BLaER1 treated with 17β-estradiol and CSF1 and Interleukin-3, amounts not matched to agents 10 nM and 100 nM (cell line): ENCODE data around the gene CLASP2.

Experiments used
- H3K27ac ChIP-seq, 11 experiments: shearing (Covaris generic); formaldehyde crosslinking; 2 replicates each; pipeline ENCODE4 v1.8.1; 2022
- H3K27me3 ChIP-seq, 11 experiments: shearing (Covaris generic); formaldehyde crosslinking; 2 replicates each; pipeline ENCODE4 v1.8.1; 2022
- H3K36me3 ChIP-seq, 11 experiments: shearing (Covaris generic); formaldehyde crosslinking; 2 replicates each; pipeline ENCODE4 v1.8.1; 2022
- H3K4me1 ChIP-seq, 10 experiments: shearing (Covaris generic); formaldehyde crosslinking; 2 replicates each; pipeline ENCODE4 v1.8.1; 2022
- H3K4me2 ChIP-seq, 11 experiments: shearing (Covaris generic); formaldehyde crosslinking; 2 replicates each; pipeline ENCODE4 v1.8.1; 2022
- H3K4me3 ChIP-seq, 10 experiments: shearing (Covaris generic); formaldehyde crosslinking; 2 replicates each; pipeline ENCODE4 v1.8.1; 2022
- H3K9ac ChIP-seq, 11 experiments: shearing (Covaris generic); formaldehyde crosslinking; 2 replicates each; pipeline ENCODE4 v1.8.1; 2022
- H3K9me3 ChIP-seq, 11 experiments: shearing (Covaris generic); formaldehyde crosslinking; replicated peaks in 1 of 11; 2 replicates each; pipeline ENCODE4 v1.8.1; 2022
- H4K20me1 ChIP-seq, 11 experiments: shearing (Covaris generic); formaldehyde crosslinking; 2 replicates each; pipeline ENCODE4 v1.8.1; 2022
- Cebpa-rat ChIP-seq, 11 experiments: shearing (Covaris generic); IDR thresholded peaks; 2 replicates each; pipeline ENCODE4 v1.8.1; 2022

Gene CLASP2

DNA sequence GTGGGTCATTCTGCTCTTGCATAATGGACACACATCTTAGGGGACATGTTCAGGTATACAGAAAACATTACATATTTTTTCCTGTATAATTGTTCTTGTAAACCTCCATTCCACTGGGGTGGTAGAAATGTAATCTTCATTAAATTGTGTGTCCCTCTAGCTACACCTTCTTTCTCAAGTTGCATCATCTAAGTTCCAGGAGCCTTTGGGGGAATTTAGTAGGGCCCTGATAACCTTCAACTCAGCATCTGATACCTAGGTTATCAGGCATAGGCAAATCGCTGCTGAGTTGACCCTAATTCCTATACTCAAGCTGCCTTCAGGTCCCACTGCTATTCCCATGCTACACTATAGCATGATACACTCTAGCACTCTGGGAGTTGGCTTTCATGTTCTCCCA is 19.1 kb upstream of the CLASP2 start:
- H3K9me3 ChIP-seq: peaks cover 7 to 11% (median 9%) of the 10 kb centered on the region in 11 experiments
- no peak overlapping the region for H3K4me3 ChIP-seq
- no peaks in the 10 kb centered on the region for H4K20me1 ChIP-seq
- no peak for TF ChIP-seq Cebpa-rat (IDR thresholded peaks at IDR 0.05)
- H3K36me3 ChIP-seq: no peaks in the 10 kb centered on the region
- H3K27ac ChIP-seq: no peak overlapping the region
- H3K4me1 ChIP-seq: no peaks in the 10 kb centered on the region
- H3K9ac ChIP-seq: no peak overlapping the region
- no peaks in the 10 kb centered on the region for H3K27me3 ChIP-seq
- no peak overlapping the region for H3K4me2 ChIP-seq

DNA sequence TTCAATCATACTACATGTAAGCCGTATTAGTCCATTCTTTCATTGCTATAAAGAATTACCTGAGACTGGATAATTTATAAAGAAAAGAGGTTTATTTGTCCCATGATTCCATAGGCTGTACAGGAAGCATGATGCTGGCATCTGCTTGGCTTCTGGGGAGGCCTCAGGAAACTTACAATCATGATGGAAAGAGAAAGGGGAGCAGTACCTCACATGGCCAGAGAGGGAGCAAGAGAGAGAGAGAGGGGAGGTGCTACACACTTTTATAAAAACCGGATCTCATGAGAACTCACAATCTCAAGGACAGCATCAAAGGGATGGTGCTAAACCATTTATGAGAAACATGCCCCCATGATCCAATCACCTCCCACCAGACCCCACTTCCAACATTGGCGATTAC is 14.3 kb upstream of the CLASP2 start:
- no peaks in the 10 kb centered on the region for H3K4me1 ChIP-seq
- H3K27ac ChIP-seq: no peak overlapping the region
- H3K4me2 ChIP-seq: no peak overlapping the region
- H3K4me3 ChIP-seq: no peak overlapping the region
- H3K27me3 ChIP-seq: no peaks in the 10 kb centered on the region
- no peaks in the 10 kb centered on the region for H3K36me3 ChIP-seq
- no peaks in the 10 kb centered on the region for H4K20me1 ChIP-seq
- no peak for TF ChIP-seq Cebpa-rat (IDR thresholded peaks at IDR 0.05)
- peaks cover 11 to 19% (median 14%) of the 10 kb centered on the region in 11 experiments for H3K9me3 ChIP-seq
- no peak overlapping the region for H3K9ac ChIP-seq

DNA sequence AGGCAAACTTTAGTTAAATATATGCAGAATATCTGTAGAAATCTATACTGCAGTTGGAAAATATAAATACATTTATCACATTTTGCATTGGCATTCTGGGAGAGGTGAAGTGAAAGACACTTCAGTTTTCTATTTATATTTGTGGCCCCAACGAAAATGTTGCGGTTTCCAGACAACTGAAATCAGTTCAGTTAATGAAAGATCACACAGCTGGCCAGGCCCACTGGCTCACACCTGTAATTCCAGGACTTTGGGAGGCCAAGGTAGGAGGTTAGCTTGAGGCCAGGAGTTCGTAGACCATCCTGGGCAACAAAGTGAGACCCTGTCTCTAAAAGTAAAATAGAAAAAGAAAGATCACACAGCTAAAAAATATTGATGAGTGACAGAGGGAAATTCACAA is 11.9 kb upstream of the CLASP2 start:
- Histone ChIP-seq H3K27ac (no peak overlapping the region), H3K4me2 (no peak overlapping the region)
- TF ChIP-seq Cebpa-rat (IDR thresholded peaks at IDR 0.05): no peak

DNA sequence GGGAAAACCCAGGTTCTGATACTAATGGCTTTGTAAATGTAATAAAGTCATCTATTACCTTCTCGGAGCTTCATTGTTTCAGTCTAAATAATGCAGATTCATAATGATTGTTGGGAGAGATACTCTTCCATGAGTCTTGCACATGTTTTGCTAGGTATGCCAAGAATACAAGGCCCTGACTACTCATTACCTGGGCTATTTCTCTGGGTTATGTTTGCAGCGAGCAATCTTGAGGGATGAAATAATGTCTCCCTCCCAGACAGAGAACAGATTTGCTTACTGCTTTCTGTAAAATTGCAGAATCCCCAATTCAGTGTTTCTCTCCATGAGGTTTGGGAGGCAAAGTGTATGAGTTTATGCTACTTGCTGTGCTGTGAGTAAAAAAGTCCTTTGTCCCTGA is 6.2 kb upstream of the CLASP2 start:
- Histone ChIP-seq H3K4me3 (no peak overlapping the region), H3K27me3 (no peaks in the 10 kb centered on the region), H4K20me1 (no peaks in the 10 kb centered on the region), H3K4me2 (no peak overlapping the region), H3K9me3 (no peaks in the 10 kb centered on the region), H3K4me1 (peaks cover 0 to under 1% (median 0%) of the 10 kb centered on the region in 10 experiments; a peak in 3 of 20 replicates), H3K27ac (no peak overlapping the region), H3K36me3 (no peaks in the 10 kb centered on the region), H3K9ac (no peak overlapping the region)
- TF ChIP-seq Cebpa-rat (IDR thresholded peaks at IDR 0.05): no peak

More for the DNA sequence above, 11.9 kb upstream of the CLASP2 start:
- Histone ChIP-seq H3K27me3 (no peaks in the 10 kb centered on the region), H3K9ac (no peak overlapping the region), H4K20me1 (no peaks in the 10 kb centered on the region), H3K36me3 (no peaks in the 10 kb centered on the region), H3K4me1 (no peaks in the 10 kb centered on the region), H3K9me3 (peaks cover 11 to 19% (median 14%) of the 10 kb centered on the region in 11 experiments), H3K4me3 (no peak overlapping the region)

DNA sequence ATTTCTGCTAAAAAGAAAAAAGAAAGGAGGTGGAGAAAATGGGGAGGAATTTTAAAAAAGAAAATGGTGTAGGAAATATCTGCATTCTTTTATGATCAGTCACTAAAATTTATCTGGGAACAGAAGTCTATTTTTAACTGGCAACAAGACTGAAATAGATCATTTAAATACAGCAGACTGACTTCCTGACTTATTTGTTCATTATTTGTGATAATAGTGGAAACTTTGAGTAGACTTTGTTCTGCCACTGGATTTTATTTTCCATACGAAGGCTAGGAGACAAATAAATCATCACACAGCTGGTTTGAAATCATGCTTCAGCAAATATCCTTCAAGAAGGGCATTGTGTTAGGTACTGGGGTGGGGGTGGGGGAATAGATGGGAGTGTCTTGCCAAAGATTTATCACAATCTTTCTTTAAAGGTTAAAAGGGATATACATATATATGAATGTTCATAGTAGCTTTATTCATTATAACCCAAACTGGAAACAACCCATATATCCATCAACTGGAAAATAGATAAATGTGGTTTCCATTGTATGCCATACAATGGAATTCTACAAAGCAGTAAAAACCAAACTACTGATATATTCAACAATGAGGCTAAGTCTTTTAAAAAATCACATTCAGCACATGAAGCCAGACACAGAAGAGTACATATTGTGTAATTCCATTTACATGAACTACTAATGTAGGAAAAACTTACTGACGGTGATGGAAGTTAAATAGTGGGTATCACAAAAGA is 4.7 kb upstream of the CLASP2 start:
- no peak for TF ChIP-seq Cebpa-rat (IDR thresholded peaks at IDR 0.05)
- no peaks in the 10 kb centered on the region for H3K36me3 ChIP-seq
- H3K9me3 ChIP-seq: no peaks in the 10 kb centered on the region
- H3K9ac ChIP-seq: no peak overlapping the region
- no peak overlapping the region for H3K4me2 ChIP-seq
- no peak overlapping the region for H3K27ac ChIP-seq
- no peaks in the 10 kb centered on the region for H4K20me1 ChIP-seq
- peaks cover 0 to 8% (median 6%) of the 10 kb centered on the region in 10 experiments; a peak in 11 of 20 replicates for H3K4me1 ChIP-seq
- no peak overlapping the region for H3K4me3 ChIP-seq
- H3K27me3 ChIP-seq: no peaks in the 10 kb centered on the region

DNA sequence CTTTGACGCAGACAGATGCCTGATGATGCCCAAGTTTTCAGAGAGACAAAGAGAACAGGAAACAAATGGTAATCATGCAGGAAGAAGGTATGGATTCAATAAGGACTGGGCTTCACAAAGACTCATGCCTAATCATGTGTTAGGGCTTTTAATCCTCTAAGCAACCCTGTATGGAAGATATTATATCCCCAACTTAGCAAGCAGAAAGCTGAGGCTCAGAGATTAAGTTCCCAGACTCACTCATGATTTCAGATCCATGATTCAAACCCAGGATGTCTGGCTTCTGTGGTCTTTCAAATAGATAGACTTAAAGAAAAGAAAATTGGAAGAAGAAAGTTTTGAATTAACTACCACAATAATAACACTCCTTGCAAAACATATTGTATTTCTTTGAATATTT is 4.1 kb upstream of the CLASP2 start:
- no peak for TF ChIP-seq Cebpa-rat (IDR thresholded peaks at IDR 0.05)

DNA sequence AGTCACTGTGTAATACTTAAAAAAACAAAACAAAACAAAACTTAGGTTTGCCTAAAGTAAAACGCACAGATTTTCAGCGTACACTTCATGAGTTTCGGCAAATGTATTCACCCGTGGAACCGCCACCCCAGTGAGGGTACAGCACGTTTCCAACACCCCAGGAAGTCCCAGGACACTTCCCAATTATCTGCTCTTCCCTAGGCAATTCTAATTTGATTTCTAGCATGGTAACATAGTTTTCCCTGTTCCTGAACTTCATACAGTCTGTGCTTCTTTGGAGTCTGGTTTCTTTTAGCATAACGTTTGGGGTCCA is 497 bp upstream of the CLASP2 start:
- peak overlapping the region; percentile 81 to 97 (median 94) for H3K4me3 ChIP-seq
- no peaks in the 10 kb centered on the region for H3K27me3 ChIP-seq
- peak overlapping the region; percentile 73 to 97 (median 86) for H3K4me2 ChIP-seq
- peaks cover 16 to 39% (median 30%) of the 10 kb centered on the region in 11 experiments; a peak in 18 of 22 replicates for H4K20me1 ChIP-seq
- no peaks in the 10 kb centered on the region for H3K9me3 ChIP-seq
- peak overlapping the region; percentile 87 to 97 (median 90) for H3K27ac ChIP-seq
- H3K9ac ChIP-seq: peak overlapping the region; percentile 86 to 97 (median 93)
- peaks cover 13 to 24% (median 19%) of the 10 kb centered on the region in 10 experiments for H3K4me1 ChIP-seq
- H3K36me3 ChIP-seq: peaks cover 0 to 8% (median 0%) of the 10 kb centered on the region in 11 experiments; a peak in 3 of 22 replicates
- no peak for TF ChIP-seq Cebpa-rat (IDR thresholded peaks at IDR 0.05)

More for the DNA sequence above, 4.1 kb upstream of the CLASP2 start:
- Histone ChIP-seq H3K9ac (no peak overlapping the region), H3K4me3 (no peak overlapping the region), H3K36me3 (no peaks in the 10 kb centered on the region), H3K4me2 (no peak overlapping the region), H3K9me3 (no peaks in the 10 kb centered on the region), H3K27me3 (no peaks in the 10 kb centered on the region), H3K4me1 (peaks cover 0 to 8% (median 6%) of the 10 kb centered on the region in 10 experiments; a peak in 11 of 20 replicates), H4K20me1 (peaks cover 0 to 4% (median under 1%) of the 10 kb centered on the region in 11 experiments; a peak in 6 of 22 replicates), H3K27ac (no peak overlapping the region)

DNA sequence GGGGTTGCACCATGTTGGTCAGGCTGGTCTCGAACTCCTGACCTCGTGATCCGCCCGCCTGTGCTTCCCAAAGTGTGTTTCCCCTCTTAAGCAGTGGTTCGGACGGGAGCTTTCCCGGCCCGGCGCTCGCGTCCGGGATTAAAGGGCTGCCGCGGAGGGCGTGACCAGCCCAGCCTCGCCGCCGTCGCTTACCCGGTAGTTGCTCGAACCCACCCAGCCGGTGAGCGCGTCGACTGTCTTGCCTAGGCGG is 513 bp downstream of the CLASP2 start:
- TF ChIP-seq Cebpa-rat (IDR thresholded peaks at IDR 0.05): no peak
- H4K20me1 ChIP-seq: peaks cover 16 to 43% (median 33%) of the 10 kb centered on the region in 11 experiments; a peak in 18 of 22 replicates
- peak overlapping the region; percentile 86 to 97 (median 93) for H3K9ac ChIP-seq
- peak overlapping the region; percentile 73 to 97 (median 89) for H3K4me2 ChIP-seq
- H3K9me3 ChIP-seq: peaks cover 0 to 4% (median 3%) of the 10 kb centered on the region in 11 experiments; a peak in 7 of 22 replicates
- H3K4me3 ChIP-seq: peak overlapping the region; percentile 81 to 97 (median 94)
- peaks cover 13 to 24% (median 19%) of the 10 kb centered on the region in 10 experiments for H3K4me1 ChIP-seq
- peaks cover 0 to 18% (median 4%) of the 10 kb centered on the region in 11 experiments; a peak in 14 of 22 replicates for H3K36me3 ChIP-seq
- H3K27me3 ChIP-seq: no peaks in the 10 kb centered on the region
- peak overlapping the region; percentile 87 to 97 (median 90) for H3K27ac ChIP-seq

DNA sequence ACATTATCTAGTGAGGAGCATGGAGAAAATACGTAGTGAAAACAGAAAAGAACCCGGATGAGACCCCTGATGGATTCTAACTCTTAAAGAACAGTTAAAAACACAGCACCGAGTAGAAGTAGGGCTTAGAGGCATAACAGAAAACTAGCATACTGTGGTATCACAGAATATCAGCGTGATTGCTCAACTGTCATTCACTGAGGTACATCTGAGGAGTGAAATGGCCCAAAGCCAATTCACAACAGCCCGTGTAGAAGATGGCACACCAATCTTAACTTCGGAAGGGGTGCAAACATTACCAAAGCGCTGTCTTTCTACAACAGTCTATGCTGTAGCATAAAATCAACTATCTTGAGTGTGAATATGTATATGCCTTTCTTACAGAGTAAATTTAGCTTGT is 1.8 kb downstream of the CLASP2 start:
- H3K9ac ChIP-seq: peak overlapping the region in 8 of 11 experiments; percentile 11 to 94 (median 92); a peak in 11 of 22 replicates
- TF ChIP-seq Cebpa-rat (IDR thresholded peaks at IDR 0.05): no peak
- H3K27ac ChIP-seq: no peak overlapping the region
- peaks cover 0 to 31% (median 17%) of the 10 kb centered on the region in 11 experiments; a peak in 19 of 22 replicates for H3K36me3 ChIP-seq
- H3K4me2 ChIP-seq: peak overlapping the region; percentile 73 to 97 (median 89)
- peaks cover 13 to 24% (median 19%) of the 10 kb centered on the region in 10 experiments for H3K4me1 ChIP-seq
- H3K4me3 ChIP-seq: peak overlapping the region in 9 of 10 experiments; percentile 81 to 97 (median 92); a peak in 13 of 20 replicates
- no peaks in the 10 kb centered on the region for H3K27me3 ChIP-seq
- peaks cover 16 to 43% (median 33%) of the 10 kb centered on the region in 11 experiments; a peak in 18 of 22 replicates for H4K20me1 ChIP-seq
- peaks cover 0 to 17% (median 16%) of the 10 kb centered on the region in 11 experiments; a peak in 17 of 22 replicates for H3K9me3 ChIP-seq
